Measurements from ENCODE around the gene FANCE. TPM values are rescaled to one million over a fixed set of nuclear protein-coding genes. Genes with fewer than 3 reads are reported as not detected.

FANCE gene
- total RNA-seq, 1 experiment from 2014 or later, result 4.3 TPM

- ATAC-seq (no peak), DNase-seq (ENCODE audit: low read depth, low spot score) (no peak)
- in situ Hi-C loops (cut with HindIII; ENCODE audit: low pct_unique_long_range_greater_than_20kb, low sequenced_read_pairs), result no loop called here
- intact Hi-C loops (cut with micrococcal nuclease; ENCODE audit: unreplicated experiment), result no loop called here
- POLR2A ChIA-PET, result no interaction called here
- Histone ChIP-seq H3K9me3 (ENCODE audit: control insufficient read depth, insufficient read depth, low read depth, low read length) (no peaks in the 10 kb centered on the region), H3K4me1 (ENCODE audit: control insufficient read depth, insufficient read depth, low read length) (no peaks in the 10 kb centered on the region), H3K4me3 (ENCODE audit: low read depth in 2 of 2, low read length in 2 of 2) (no peak overlapping the region), H3K27ac (ENCODE audit: low read length) (no peak overlapping the region), H3K27me3 (ENCODE audit: control insufficient read depth, insufficient read depth, low read length) (no peaks in the 10 kb centered on the region), H3K36me3 (ENCODE audit: control insufficient read depth, insufficient read depth, low read length) (no peaks in the 10 kb centered on the region)
- BruUV-seq (replicated peaks), result no TSS peak
- CTCF ChIA-PET, result no interaction called here
- TF ChIP-seq TCF7L2 (IDR thresholded peaks at IDR 0.05; ENCODE audit: low read depth, low read length) (no peak), SIN3A (IDR thresholded peaks at IDR 0.05; ENCODE audit: borderline replicate concordance, insufficient read depth, low read depth, low read length) (no peak), POLR2AphosphoS5 (IDR thresholded peaks at IDR 0.05; ENCODE audit: low read depth, low read length) (no peak), REST (IDR thresholded peaks at IDR 0.05; ENCODE audit: insufficient read depth in 1 of 2, low read depth in 2 of 2, low read length in 1 of 2) (no peak)
- TF ChIP-seq, protein P1, sequence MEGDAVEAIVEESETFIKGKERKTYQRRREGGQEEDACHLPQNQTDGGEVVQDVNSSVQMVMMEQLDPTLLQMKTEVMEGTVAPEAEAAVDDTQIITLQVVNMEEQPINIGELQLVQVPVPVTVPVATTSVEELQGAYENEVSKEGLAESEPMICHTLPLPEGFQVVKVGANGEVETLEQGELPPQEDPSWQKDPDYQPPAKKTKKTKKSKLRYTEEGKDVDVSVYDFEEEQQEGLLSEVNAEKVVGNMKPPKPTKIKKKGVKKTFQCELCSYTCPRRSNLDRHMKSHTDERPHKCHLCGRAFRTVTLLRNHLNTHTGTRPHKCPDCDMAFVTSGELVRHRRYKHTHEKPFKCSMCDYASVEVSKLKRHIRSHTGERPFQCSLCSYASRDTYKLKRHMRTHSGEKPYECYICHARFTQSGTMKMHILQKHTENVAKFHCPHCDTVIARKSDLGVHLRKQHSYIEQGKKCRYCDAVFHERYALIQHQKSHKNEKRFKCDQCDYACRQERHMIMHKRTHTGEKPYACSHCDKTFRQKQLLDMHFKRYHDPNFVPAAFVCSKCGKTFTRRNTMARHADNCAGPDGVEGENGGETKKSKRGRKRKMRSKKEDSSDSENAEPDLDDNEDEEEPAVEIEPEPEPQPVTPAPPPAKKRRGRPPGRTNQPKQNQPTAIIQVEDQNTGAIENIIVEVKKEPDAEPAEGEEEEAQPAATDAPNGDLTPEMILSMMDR (IDR thresholded peaks at IDR 0.05), result no peak
Observed at GRCh38 chr6:35512006-35512405, 59.9 kb downstream of the FANCE start.

GRCh38 chr6:35512740-35513139, 60.6 kb downstream of the FANCE start, which contains the start of gene TULP1:
Gene TULP1, minus strand, starts transcription at chr6:35512896. Its CDS starts 38 bp downstream, at chr6:35512858.
- in situ Hi-C loops (cut with HindIII; ENCODE audit: low pct_unique_long_range_greater_than_20kb, low sequenced_read_pairs), result no loop called here
- BruUV-seq (replicated peaks), result no TSS peak
- Histone ChIP-seq H3K27ac (ENCODE audit: low read length) (no peak within 1 kb of the TSS), H3K36me3 (ENCODE audit: control insufficient read depth, insufficient read depth, low read length) (no peaks in the 10 kb centered on the region), H3K4me3 (ENCODE audit: low read depth in 2 of 2, low read length in 2 of 2) (no peak within 1 kb of the TSS), H3K9me3 (ENCODE audit: control insufficient read depth, insufficient read depth, low read depth, low read length) (no peaks in the 10 kb centered on the region), H3K27me3 (ENCODE audit: control insufficient read depth, insufficient read depth, low read length) (no peaks in the 10 kb centered on the region), H3K4me1 (ENCODE audit: control insufficient read depth, insufficient read depth, low read length) (no peaks in the 10 kb centered on the region)
- intact Hi-C loops (cut with micrococcal nuclease; ENCODE audit: unreplicated experiment), result no loop called here
- CTCF ChIA-PET, result no interaction called here
- TF ChIP-seq REST (IDR thresholded peaks at IDR 0.05; ENCODE audit: insufficient read depth in 1 of 2, low read depth in 2 of 2, low read length in 1 of 2) (no peak), TCF7L2 (IDR thresholded peaks at IDR 0.05; ENCODE audit: low read depth, low read length) (no peak)
- DNase-seq (ENCODE audit: low read depth, low spot score), result no peak
- no peak for ATAC-seq
- POLR2A ChIA-PET, result no interaction called here
